Loucy (cell line): Measurements from ENCODE around the gene SGMS1.

ENCODE experiments used
- H2AFZ ChIP-seq: fragments of 200-600 bp; sonication (generic); 2 replicates; pipeline ENCODE4 v1.6.0; 2016; ENCODE audit warnings: antibody characterized with exemption, mild to moderate bottlenecking, low read length, moderate library complexity
- H3F3A ChIP-seq: fragments of 200-600 bp; 2 replicates; pipeline ENCODE4 v1.6.0; 2016; ENCODE audit warnings: antibody characterized with exemption, low read depth, mild to moderate bottlenecking
- H3K27me3 ChIP-seq: fragments of 200-600 bp; sonication (generic); 2 replicates; pipeline ENCODE4 v1.6.1; 2014; ENCODE audit warnings: low read length, mild to moderate bottlenecking; ENCODE audit not compliant: insufficient read depth, poor library complexity, severe bottlenecking
- H3K36me3 ChIP-seq: fragments of 200-600 bp; sonication (generic); 2 replicates; pipeline ENCODE4 v1.6.1; 2016; ENCODE audit warnings: low read length; ENCODE audit not compliant: insufficient read depth
- H3K4me1 ChIP-seq: fragments of 200-600 bp; sonication (generic); 2 replicates; pipeline ENCODE4 v1.5.1; 2014; ENCODE audit warnings: low read length, mild to moderate bottlenecking; ENCODE audit not compliant: insufficient read depth, poor library complexity, severe bottlenecking
- H3K4me2 ChIP-seq: fragments of 200-600 bp; sonication (generic); 2 replicates; pipeline ENCODE4 v1.6.0; 2014; ENCODE audit warnings: antibody characterized with exemption, low read length, low read depth, mild to moderate bottlenecking; ENCODE audit not compliant: poor library complexity, severe bottlenecking
- H3K4me3 ChIP-seq: fragments of 200-600 bp; sonication (generic); 2 replicates; pipeline ENCODE4 v1.5.1; 2014; ENCODE audit warnings: low read length, mild to moderate bottlenecking, mixed read lengths; ENCODE audit not compliant: poor library complexity, severe bottlenecking
- H3K79me2 ChIP-seq: fragments of 200-600 bp; sonication (generic); 2 replicates; pipeline ENCODE4 v1.6.1; 2014; ENCODE audit warnings: low read length; ENCODE audit not compliant: insufficient read depth
- H3K9ac ChIP-seq: fragments of 200-600 bp; sonication (generic); 2 replicates; pipeline ENCODE4 v1.6.0; 2014; ENCODE audit warnings: mild to moderate bottlenecking, low read depth, low read length, moderate library complexity; ENCODE audit not compliant: poor library complexity, severe bottlenecking
- H3K9me2 ChIP-seq: fragments of 200-600 bp; sonication (generic); replicated peaks from 2 replicates; pipeline ENCODE4 v1.6.1; 2016; ENCODE audit warnings: low read depth, low read length, mixed read lengths
- H3K9me3 ChIP-seq: fragments of 200-600 bp; sonication (generic); 2 replicates; pipeline ENCODE4 v1.6.1; 2014; ENCODE audit warnings: mild to moderate bottlenecking, antibody characterized with exemption, low read length, low read depth; ENCODE audit not compliant: insufficient read depth
- H4K20me1 ChIP-seq: fragments of 200-600 bp; sonication (generic); 2 replicates; pipeline ENCODE4 v1.6.0; 2014; ENCODE audit warnings: antibody characterized with exemption, low read length, mild to moderate bottlenecking; ENCODE audit not compliant: insufficient read depth, poor library complexity, severe bottlenecking
- EZH2phosphoT487 ChIP-seq: fragments of 200-600 bp; IDR thresholded peaks from 2 replicates; pipeline ENCODE4 v1.6.1; 2018; ENCODE audit warnings: antibody characterized with exemption, mild to moderate bottlenecking, moderate library complexity, borderline replicate concordance
- TF ChIP-seq, protein P1 (sequence below): fragments of 200-600 bp; sonication (generic); conservative IDR thresholded peaks from 2 replicates; pipeline ENCODE4 v1.5.1; 2014; ENCODE audit warnings: mild to moderate bottlenecking, antibody characterized with exemption, low read length

Gene SGMS1

DNA sequence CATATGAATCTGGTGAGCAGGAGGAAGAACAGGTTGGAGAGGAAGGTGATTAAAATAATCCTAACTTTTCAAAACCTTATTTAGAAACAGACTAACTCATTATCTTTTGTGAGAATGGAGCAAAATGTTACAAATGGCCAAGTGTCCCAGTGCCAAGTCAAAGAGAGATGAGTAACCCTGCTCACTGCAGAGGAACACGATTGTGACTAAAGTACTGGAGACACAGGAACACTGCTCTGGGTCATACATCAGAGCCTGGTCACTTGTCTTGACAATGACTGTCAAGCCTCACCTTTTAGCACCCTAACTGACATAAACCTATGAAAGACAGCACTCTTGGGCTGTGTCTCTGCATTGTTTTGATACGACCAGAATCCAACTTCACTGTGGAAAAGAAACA is 108.8 kb downstream of the SGMS1 start:
- no peak overlapping the region for H2AFZ ChIP-seq
- peaks cover 8% of the 10 kb centered on the region for H3K4me1 ChIP-seq
- no peaks in the 10 kb centered on the region for H3K9me3 ChIP-seq
- H4K20me1 ChIP-seq: no peaks in the 10 kb centered on the region
- no peak overlapping the region for H3K9ac ChIP-seq
- no peak overlapping the region for H3K4me3 ChIP-seq
- no peaks in the 10 kb centered on the region for H3K27me3 ChIP-seq
- no peaks in the 10 kb centered on the region for H3K36me3 ChIP-seq
- no peaks in the 10 kb centered on the region for H3K79me2 ChIP-seq
- no peaks in the 10 kb centered on the region for H3K9me2 ChIP-seq
- TF ChIP-seq, protein P1, sequence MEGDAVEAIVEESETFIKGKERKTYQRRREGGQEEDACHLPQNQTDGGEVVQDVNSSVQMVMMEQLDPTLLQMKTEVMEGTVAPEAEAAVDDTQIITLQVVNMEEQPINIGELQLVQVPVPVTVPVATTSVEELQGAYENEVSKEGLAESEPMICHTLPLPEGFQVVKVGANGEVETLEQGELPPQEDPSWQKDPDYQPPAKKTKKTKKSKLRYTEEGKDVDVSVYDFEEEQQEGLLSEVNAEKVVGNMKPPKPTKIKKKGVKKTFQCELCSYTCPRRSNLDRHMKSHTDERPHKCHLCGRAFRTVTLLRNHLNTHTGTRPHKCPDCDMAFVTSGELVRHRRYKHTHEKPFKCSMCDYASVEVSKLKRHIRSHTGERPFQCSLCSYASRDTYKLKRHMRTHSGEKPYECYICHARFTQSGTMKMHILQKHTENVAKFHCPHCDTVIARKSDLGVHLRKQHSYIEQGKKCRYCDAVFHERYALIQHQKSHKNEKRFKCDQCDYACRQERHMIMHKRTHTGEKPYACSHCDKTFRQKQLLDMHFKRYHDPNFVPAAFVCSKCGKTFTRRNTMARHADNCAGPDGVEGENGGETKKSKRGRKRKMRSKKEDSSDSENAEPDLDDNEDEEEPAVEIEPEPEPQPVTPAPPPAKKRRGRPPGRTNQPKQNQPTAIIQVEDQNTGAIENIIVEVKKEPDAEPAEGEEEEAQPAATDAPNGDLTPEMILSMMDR: no peak
- no peak for TF ChIP-seq EZH2phosphoT487
- no peak overlapping the region for H3K4me2 ChIP-seq
- no peaks in the 10 kb centered on the region for H3F3A ChIP-seq

DNA sequence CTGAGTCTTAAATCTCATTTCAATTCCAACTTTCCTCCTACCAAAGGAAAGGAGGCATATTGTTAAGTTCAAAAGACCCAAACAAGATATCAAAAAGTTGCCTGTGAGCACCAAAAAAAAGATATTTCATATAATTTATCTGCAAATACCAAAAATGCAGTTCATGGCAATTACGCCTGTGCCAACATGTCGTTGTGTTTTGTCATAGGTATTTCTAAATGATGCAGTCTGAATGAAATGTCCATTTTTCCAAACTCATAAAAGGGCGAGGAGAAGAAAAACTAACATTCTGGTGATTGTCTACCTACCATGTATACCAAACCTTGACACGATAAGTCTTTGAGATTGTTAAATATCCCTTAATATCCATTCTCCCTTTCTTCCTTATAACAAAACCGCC is 109.8 kb downstream of the SGMS1 start:
- peaks cover 8% of the 10 kb centered on the region for H3K4me1 ChIP-seq
- no peak overlapping the region for H3K4me2 ChIP-seq
- no peaks in the 10 kb centered on the region for H3K27me3 ChIP-seq
- no peaks in the 10 kb centered on the region for H3K79me2 ChIP-seq
- no peak for TF ChIP-seq EZH2phosphoT487
- TF ChIP-seq, protein P1: no peak
- H3K9me3 ChIP-seq: no peaks in the 10 kb centered on the region
- no peak overlapping the region for H3K4me3 ChIP-seq
- H2AFZ ChIP-seq: no peak overlapping the region
- no peaks in the 10 kb centered on the region for H4K20me1 ChIP-seq
- no peak overlapping the region for H3K9ac ChIP-seq
- no peaks in the 10 kb centered on the region for H3K9me2 ChIP-seq
- H3K36me3 ChIP-seq: no peaks in the 10 kb centered on the region
- no peaks in the 10 kb centered on the region for H3F3A ChIP-seq

DNA sequence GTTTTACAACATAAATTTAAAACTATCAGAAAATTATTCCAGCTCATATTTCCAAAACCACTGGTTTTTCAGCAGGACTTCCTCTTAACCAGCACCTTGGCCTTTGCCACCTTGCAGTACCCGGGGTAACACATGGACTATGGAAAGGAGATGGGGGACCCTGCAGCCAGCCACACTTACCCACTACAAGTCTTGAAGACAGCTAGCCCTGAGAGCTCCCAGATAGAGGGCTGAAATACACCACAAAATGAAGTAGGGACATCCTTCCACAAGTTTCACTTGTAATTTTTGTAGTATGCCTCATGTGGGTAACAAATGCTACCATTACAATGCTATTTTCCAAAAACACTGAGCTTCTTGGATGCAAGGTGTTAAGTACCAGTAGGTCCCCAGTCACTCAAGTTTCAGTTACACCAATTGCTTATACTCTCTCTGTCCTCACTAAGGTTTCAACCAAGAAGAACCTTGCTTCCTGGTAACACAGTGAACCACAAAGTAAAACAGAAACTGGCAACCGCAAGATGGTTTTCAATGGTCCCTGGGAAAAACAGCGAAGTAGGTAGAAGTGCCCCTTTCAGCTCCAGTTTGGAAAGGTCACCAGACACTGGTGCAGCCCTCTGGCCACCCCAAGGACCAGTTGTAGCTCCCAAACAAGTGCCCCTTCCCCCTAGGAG is 110.9 kb downstream of the SGMS1 start:
- Histone ChIP-seq H3F3A (no peaks in the 10 kb centered on the region), H3K9me3 (no peaks in the 10 kb centered on the region), H3K9me2 (no peaks in the 10 kb centered on the region), H3K79me2 (no peaks in the 10 kb centered on the region), H3K36me3 (no peaks in the 10 kb centered on the region), H3K4me3 (no peak overlapping the region), H2AFZ (peak overlapping the region; percentile 1; the same call in 1 of the 2 replicates), H3K4me2 (peak overlapping the region; percentile 34), H3K9ac (no peak overlapping the region), H3K27me3 (no peaks in the 10 kb centered on the region), H3K4me1 (peaks cover 8% of the 10 kb centered on the region), H4K20me1 (no peaks in the 10 kb centered on the region)
- no peak for TF ChIP-seq EZH2phosphoT487
- TF ChIP-seq, protein P1: no peak
